GM18502 (cell line): Measurements from ENCODE around the gene RAD23B.
"Not testable (repeated sequence)": the region's sequence is repeated elsewhere in the genome, so short reads cannot be mapped to it uniquely, and the experiment has no call there.

Experiments used
- ATAC-seq: cut with Tn5 transposase; IDR thresholded peaks from one replicate; pipeline ENCODE4 v1.9.1; 2021; ENCODE audit warnings: mild to moderate bottlenecking; ENCODE audit not compliant: unreplicated experiment, poor library complexity

Gene RAD23B

DNA sequence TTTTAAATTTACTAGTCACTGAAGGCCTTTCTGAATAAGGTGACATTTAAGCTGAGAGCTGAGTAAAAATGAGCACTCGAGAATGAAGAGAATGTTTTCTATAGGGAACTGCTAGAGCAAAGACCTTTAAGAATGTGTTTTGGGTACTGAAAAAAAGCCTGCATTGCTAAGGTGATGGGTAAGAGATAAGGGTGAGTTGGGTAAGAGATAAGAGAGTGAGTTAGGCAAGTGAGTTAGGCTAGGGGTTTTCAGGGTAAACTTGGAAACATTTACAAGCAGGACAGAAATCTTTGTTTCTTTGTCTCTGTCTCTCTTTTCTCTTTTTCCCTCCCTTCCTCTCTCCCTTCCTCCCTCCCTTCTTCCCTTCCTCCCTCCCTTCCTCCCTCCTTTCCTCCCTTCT, 5.6 kb downstream of the RAD23B start:
- no peak for ATAC-seq

DNA sequence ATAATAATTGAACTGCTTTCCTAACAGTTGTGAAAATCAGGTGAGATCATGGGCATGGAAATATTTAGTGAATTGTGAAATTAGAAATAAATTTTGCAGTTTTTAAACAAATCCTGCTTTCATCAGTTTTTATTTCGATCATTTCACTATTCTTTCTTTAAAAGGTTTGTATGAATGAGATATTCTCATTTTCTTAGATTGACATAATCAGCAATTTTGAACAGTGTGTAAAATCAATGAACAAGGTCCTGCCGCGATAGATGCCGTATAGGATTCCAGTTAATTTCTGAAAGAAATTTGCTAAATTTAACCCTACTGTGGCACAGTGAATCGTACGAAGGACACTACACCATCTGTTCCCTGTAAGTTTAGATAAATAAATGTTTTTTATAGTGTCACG, 7.5 kb downstream of the RAD23B start:
- no peak for ATAC-seq

DNA sequence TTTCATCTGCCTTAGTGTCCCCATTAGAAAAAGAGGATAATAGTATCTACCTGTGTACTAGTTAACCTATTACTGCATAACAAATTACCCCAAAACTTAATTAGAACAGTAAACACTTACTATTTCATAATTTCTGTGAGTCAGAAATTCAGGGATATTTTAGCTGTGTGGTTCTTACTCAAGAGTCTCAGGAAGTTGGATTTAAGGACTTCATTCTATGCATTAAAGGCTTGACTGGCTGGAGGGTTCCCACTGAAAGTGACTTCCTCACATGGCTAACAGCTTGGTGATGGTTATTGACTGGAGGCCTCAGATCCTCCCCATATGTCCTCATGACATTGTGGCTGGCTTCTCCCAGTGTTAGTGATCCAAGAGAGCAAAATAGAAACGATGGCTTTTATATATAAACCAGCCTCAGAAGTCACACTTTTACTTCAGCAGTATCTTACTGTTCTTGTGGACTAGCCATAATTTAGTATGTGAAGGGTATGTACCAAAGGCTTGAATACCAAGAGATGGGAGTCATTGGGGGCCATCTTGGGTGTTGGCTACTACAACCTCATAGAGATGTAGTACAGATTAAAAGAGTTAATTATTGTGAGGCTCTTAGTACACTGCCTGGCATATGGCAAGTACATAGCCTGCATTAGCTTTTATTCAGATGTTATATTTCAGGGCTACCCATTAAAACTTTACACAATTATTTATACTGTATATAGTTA, 9.9 kb downstream of the RAD23B start:
- no peak for ATAC-seq

DNA sequence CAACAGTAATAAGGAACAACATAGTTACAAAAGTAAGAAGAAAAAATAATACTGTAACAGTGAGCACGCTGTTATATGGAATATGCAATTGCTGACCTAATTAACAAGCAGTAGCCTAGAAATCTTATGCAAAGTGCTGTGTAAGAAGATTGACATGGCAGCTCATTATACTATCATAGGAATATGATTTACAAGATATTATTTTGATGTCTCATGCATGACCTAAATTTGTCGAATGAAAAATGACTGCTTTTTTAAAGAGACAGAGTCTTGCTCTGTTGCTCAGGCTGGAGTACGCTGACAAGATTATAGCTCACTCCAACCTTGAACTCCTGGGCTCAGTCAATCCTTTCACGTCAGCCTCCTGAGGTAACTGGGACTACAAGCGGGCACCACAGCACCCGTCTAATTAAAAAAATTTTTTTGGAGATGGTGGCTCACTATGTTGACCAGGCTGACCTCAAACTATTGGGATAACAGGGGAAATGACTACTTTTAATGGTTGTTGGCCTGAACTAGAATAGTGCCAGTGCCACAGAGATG, 10.5 kb downstream of the RAD23B start:
- ATAC-seq: no peak

DNA sequence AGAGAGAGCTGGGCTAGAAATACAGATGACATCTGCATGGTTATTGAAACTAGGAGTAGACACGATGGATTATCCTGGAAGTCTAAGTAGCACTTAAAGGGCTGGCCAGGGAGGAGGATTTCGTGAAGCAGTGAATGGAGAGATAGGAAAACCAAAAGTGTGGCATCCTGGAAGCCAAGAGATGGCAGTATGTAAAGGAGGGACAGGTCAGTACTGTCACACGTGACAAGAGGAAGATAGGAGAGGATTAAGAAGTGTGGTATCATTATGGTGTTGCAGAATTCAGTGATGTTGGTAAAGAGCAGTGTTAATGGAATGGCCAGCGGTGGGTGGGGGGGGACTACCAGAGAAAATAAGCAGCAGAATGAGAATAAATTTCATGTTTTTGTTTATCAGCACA, 11.7 kb downstream of the RAD23B start:
- no peak for ATAC-seq

GRCh38 chr9:107295995-107296394, 12.9 kb downstream of the RAD23B start:
- ATAC-seq: no peak

GRCh38 chr9:107296592-107296991, 13.5 kb downstream of the RAD23B start:
- ATAC-seq: not testable (repeated sequence)

DNA sequence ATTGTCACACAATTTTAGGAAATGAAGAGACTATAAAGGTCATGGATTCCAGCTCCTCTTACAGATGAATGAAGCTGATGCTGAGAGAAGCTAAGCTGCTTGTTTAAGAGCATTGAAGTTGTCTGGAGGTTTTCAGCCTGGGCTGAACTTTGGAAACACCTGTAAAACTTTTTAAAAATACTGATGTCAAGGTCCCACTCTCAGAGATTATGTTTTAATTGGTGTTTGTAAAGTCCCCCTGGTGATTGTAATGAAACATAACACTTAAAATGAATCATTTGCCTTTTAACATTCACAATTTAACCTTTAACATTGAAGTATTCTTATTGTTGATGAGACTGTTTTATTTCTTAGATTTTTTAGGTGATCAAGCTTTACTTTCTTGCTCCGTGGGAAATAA, 16.4 kb downstream of the RAD23B start:
- ATAC-seq: no peak

GRCh38 chr9:107306308-107306707, 23.2 kb downstream of the RAD23B start:
- ATAC-seq: no peak

DNA sequence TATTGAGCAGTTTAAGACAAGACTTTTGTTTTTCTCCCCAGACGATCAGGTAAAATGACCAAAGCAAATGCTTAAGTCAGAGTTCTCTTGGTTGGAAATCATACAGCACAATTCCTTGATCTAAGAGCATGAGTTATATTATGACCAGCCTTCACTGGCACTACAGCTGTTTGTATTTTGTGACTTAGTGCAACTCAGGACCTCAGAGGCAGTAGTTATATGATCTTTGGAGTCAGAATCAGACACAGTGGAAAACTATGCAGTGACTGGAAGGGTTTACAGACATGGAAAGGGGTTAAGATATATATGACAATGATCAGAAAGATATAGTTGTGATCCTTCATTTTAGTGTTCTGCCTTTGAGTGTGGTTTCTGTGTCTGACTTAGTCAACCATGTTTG, 24.3 kb downstream of the RAD23B start:
- no peak for ATAC-seq

DNA sequence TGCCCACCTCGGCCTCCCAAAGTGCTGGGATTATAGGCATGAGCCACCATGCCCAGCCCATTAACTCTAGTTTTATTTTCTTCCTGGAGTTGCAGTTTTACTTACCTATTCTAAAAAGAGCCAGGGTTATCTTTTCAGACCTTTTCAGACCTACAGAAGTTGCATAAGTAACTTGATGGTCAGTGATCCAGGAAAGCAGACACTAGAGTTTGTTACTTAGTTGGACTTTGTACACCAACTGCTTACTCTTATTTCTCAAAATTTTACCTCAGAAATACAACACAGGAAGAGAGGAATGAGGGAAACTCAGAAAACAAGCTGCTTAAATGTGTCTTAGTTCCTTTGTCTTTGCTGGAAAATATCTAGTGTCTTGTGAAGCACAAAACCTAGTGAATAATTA, 25.4 kb downstream of the RAD23B start:
- ATAC-seq: no peak

DNA sequence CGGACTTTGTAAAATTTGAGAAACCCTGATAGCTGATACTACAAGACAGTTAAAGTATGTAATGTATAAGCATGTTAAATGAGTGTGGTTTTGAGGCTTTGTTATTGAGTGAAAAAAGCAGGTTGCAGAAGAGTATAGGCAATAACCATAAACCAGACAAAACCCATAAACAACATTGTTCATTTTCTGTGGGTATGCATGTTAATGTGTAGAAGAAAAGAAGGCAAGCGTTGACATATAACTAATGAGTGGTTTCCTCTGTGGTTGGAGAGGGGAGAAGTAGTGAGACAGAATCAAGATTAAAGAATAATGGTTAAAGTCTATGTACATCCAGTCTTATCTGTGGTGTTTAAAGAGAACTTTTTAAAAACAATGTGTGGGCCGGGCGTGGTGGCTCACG, 26.2 kb downstream of the RAD23B start:
- ATAC-seq: peak; percentile 55

GRCh38 chr9:107312376-107313050, 29.4 kb downstream of the RAD23B start:
- ATAC-seq: no peak

DNA sequence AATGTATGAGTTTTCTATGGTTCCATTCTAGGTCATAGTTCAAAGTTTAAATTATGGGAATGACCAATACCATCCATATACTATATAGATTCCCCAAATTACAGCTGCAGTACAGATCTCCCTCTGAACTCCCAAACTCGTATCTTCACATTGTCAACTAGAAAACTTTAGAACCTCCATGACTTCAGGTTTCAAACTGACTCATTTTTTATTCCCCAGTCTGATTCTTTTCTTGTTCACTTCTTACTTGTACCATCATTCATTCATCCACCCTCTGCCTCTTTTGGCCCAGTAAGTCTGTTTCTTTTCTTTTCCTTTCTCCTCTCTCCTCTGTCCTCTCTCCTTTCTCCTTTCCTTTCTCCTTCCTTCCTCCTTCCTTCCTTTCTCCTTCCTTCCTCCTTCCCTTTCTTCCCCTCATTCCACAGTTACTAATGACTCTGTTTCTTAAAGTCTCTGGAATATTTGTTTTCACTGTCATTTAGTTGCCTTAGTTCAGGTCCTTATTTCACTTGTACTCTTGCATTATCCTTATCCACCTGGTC, 30.5 kb downstream of the RAD23B start:
- no peak for ATAC-seq

- ATAC-seq: no peak
Measured at GRCh38 chr9:107314763-107315162, 31.7 kb downstream of the RAD23B start.

DNA sequence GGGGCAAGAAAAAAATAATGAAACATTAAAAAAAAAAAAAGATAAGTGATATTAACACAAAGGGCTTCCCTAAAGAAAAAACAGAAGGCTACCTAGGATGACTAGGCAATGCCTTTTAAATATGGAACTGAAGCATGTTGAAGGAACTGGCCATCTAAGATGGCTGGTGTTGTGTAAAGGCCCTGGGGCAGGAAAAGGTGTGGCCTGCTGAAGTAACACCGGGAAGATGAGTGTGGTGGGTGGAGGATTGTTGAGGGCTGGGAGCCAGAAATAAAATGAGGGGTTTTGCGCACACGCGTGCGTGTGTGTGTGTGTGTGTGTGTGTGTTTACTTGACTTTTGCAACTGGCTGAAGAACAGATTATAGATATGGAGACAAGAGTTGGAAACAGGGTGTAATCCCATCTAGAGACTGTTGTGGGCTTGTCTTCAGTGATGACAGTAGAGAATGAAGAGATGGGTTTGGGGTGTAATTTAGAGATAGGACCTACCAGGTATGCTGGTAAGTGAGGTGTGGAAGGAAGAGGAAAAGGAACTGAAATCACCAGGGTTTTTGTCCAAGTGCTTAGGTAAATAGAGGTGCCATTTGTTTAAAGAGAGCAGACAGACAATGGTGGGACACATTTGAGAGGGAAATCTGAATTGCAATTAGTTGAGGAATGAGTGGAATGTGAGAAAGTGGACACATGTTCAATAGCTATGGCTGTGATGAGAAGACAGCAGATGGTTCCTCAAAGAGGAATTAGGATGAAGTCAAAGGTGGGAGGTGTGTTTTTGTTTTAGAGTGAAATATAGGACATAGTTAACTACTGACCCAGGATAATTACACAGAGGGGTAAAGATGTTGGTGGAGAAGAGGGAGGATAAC, 33.9 kb downstream of the RAD23B start:
- no peak for ATAC-seq

GRCh38 chr9:107322643-107323042, 39.6 kb downstream of the RAD23B start:
- ATAC-seq: no peak

DNA sequence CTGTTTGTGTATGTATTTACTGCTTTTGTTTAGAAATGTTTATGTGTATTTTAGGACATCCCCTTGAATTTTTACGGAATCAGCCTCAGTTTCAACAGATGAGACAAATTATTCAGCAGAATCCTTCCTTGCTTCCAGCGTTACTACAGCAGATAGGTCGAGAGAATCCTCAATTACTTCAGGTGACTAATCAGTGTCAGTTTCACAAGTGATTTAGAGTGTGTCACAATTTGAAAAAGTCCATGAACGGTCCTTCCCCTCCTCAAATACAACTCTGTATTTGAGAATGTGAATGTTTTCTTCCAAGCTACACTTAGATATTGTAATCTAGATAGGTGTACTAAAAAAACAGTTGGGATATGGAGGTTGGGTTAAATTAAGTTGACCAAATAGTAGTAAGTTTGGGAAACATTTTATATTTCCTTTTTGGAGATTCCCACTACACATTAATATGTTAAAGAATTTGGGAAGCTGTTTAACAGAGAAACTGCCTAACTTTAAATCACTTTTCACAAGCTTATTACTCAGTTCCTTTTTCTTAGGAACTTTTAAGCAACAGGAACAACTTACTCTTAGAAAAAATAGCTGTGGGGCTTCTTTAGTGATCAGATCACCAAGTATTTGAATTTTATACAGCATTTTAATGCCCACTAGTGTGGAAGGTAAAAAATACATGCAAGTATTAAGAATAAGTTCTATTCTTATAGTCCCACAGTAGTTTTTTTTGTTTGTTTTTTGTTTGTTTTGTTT, 40.9 kb downstream of the RAD23B start:
- no peak for ATAC-seq

DNA sequence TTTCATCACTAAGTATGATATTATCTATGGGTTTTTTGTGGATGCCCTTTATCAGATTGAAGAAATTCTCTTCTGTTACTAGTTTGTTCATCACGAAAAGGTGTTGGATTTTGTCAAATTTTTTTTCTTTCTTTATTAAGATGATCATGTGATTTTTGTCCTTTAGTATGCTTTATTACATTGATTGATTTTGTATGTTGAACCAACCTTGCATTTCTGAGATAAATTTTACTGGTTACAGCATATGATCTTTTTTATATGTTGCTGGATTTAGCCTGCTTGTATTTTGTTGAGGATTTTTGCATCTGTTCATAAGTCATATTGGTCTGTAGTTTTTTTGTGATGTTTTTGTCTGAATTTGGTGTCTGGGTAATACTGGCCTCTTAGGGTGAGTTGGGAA, 42.8 kb downstream of the RAD23B start:
- no peak for ATAC-seq

GRCh38 chr9:107328510-107328909, 45.4 kb downstream of the RAD23B start:
- no peak for ATAC-seq
